Suppressor macrophage treated with lipopolysaccharide for 1 hour (primary cell): ENCODE measurements around the gene RAB15.
"Not testable (repeated sequence)": the region's sequence is repeated elsewhere in the genome, so short reads cannot be mapped to it uniquely, and the experiment has no call there.

ENCODE experiments used
- DNase-seq, 3 donors: peaks; one replicate each; pipeline ENCODE4 v3.0.0-alpha.2; 2020 to 2022

RAB15 gene

DNA sequence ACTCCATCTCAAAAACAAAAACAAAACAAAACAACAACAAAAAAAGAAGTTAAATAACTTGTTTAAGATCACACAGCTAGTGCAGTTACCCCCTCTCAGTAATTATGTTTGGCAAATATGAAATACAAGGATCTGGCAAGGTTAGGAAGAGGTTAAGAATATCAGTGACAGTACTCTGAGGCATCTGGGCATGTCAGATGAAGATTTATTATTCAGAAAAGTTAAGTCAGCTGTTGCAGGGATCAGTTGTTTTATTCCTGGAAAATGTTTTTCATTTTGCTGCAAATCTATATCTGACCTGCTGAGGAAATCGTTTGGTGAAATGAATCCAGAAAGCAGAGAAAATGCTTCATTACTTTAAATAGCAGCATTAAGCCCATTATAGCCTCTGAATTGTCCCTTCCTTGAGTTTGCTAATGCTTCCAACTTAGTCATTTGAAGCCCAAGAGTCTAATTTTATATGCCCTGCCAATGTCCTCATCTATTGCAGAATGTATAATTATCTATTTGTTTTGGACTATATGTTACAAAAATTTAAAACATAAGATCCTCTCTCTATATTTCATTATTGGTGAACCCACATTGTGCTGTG, 37.7 kb downstream of the RAB15 start:
- no peak for DNase-seq

DNA sequence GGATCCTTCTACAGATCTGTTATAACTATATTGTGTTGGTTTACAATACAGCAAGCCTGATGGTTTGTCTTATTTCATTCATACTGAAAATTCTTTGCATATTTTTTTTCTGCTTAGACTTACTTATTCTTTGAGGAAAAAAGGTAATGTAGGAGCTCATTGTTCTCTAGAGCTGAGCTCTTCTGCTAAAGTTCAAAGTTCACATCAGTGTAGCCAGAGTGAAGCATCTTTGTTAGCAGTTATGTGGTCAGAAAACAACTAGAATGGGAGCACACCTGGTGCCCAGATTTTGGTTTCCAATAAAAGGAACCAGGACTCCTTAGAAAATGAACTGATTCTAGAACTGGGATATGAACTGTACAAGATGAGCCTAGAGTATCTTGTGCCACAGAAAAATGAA, 39.9 kb downstream of the RAB15 start:
- no peak for DNase-seq

DNA sequence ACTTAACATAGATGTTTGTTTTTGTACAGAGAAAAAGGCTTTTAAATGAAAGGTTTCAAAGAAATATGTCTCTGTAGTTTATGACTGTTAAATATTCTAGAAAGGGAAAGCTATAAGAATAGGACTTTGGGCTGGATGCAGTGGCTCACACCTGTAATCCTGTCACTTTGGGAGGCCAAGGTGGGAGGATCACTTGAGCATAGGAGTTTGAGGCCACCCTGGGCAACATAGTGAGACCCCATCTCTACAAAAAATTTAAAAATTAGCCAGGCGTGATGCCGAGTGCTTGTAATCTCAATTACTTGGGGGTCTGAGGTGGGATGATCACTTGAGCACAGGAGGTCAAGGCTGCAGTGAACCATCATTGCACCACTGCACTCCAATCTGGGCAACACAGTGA, 41.0 kb downstream of the RAB15 start:
- no peak for DNase-seq

DNA sequence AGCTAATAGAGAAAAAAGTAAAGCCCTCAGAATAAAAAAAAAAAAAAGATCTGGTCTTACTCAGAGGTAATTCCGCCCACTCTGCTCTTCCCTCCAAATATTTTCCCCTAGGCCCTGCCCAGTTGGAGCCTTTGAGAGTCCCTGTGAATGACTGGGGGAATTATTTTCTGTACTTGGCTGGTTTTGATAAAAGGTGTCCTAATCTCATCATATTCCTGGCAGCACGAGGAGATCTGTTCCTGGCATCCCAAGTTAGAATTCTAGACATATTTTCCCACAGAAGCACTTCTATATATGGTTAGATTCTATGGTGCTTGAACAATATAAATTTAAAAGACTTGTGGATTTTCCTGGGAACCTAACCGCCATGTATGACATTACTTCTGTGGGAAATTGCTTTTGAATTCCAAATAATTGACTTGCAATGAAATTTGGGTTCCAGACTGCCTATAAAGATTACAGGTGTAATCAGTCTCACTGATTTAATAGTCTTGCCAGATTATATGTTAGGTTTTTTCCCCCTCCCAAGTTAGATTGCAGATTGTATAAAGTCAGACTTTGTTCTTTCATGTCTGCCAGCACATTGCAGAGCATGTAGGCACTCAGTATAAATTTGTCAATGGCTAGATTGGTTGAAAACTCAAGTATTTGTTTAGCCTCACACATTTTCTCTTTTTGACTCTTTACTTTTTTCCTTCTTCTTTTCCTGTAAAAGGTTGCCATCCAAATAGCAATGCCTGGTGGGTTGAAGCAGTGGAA, 41.9 kb downstream of the RAB15 start:
- DNase-seq, result no peak

DNA sequence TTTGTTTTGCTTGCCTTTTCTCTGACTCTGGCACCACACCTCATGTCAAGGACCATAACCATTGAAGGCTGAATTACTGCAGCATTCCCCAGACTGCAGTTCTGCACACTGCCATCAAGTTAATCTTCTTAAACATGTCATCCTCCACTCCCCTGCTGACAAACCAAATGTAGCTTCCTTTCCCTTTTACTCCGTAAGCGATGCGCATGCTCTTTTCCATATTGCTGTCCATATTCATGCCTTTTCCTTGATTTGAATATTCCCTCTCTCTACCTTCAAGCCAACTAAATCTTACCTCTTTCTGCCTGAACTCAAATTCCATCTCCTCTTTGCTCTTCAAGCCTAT, 43.1 kb downstream of the RAB15 start:
- no peak for DNase-seq

DNA sequence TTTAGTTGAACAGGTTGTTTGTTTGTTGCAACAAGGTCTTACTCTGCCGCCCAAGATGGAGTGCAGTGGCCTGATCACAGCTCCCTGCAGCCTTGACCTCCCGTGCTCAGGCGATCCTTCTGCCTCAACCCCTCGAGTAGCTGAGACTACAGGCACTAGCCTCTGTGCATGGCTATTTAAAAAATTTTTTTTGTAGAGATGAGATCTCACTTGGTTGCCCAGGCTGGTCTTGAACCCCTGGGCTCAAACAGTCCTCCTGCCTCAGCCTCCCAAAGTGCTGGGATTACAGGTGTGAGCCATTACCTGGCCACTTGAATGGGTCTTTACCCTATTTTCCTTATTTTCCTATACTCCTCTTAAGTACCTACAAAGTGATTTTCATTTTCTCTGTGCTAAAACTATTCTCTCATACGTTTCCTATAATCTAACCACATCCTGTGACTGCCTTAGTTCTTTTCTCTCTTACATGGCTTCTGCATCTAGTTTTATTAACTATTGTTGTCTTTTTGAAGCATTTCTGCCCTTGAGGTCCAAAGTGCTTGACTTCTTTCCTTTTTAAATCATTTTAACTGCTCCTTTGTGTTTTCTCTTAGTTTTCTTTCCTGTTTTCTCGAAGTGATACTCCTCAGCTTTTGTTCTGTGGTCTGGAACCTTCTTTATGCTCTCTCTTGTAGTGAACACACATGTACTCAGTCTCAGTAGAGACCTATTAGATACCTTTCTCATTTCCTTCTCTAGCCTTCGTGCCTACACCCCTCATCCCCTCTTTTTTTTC, 43.7 kb downstream of the RAB15 start:
- DNase-seq, result no peak

DNA sequence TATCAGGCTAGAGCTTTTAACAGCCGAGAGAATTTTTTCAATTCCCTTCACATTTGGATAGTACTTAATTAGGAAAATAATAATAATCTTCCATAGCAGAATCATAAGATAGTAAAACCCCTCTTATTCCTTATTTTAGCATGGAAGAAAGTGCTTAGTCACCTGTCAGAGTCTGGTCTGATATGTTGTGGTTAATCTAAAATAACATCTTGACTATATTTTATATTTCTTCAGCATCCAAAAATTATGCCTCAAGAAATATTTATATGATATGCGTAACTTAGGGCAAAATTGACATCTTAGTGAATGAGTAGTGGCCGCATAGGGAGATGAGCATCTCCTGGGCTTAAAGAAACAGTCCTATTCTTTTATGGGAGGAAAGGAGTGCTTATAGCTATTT, 45.1 kb downstream of the RAB15 start:
- no peak for DNase-seq

DNA sequence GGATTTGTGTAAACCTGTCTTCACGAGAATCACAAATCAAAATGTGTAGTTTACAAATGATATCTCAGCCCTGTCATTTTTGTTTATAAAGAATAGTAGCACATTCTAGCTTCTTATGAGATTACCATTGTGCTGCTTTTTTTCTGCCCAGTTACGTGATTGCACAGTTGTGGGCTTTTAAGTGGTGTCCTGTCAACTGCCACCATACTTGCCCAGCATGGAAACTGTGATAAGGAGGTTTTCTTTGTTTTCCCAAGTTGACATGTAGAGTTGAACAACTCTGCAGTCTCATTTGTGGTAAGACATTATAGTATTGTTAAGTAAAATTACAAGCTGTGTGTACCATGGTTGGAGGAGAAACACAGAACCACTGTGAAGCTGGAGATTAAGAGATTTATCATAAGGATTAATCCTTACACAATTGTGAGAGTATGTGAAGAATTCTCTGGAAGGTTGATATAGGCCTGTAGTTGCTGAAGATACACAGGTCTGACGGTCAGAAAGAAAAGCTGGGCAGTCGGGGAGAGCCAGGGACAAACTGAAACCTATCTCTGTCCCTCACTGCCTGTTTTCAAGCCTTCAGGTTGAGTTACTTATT, 45.6 kb downstream of the RAB15 start:
- DNase-seq, result no peak

DNA sequence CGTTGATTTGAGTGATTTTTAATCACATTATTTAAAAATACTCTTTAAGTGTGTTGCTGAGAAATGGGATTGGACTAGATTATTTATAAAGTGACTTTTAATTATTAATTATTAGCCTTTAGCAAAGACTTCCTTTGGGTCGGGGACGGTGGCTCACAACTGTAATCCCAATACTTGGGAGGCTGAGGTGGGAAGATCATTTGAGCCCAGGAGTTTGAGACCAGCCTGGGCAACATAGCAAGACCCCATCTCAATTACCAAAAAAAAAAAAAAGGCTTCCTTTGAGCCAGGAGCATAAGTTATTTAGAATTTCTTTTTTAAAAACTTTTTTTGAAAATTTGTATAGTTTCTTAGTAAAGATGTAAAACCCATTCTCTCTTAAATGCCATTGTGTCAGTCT, 49.1 kb downstream of the RAB15 start:
- DNase-seq, result no peak

DNA sequence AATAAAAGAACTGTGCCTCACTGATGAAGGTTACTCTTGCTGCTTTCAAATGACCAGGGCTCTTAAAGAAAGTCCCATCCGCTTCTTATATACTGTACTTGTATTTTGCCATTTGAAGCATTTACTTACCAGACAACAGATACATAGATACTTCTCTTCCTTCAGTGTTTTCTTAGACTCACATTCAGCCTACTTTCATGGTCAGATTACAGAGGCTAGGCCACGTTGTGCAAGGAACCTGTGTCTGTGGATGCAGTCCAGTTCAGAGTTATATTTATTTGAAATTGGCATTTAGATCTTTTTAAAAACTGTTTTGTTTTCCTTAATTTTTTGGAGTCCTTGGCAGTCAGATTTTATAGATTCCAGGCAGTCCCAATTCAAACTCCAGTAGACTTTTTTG, 51.7 kb downstream of the RAB15 start:
- no peak for DNase-seq

DNA sequence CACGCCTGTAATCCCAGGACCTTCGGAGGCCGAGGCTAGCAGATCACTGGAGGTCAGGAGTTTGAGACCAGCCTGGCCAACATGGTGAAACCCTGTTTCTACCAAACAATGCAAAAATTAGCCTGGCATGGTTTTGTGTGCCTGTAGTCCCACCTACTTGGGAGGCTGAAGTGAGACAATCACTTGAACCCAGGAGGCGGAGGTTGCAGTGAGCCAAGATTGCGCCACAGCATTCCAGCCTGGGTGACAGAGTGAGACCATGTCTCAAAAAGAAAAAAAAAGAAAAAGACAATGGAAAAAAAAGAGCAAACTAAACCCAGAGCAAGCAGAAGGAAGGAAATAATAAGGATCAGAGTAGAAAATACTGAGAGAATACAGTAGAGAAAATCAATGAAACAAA, 52.5 kb downstream of the RAB15 start:
- DNase-seq, result no peak

DNA sequence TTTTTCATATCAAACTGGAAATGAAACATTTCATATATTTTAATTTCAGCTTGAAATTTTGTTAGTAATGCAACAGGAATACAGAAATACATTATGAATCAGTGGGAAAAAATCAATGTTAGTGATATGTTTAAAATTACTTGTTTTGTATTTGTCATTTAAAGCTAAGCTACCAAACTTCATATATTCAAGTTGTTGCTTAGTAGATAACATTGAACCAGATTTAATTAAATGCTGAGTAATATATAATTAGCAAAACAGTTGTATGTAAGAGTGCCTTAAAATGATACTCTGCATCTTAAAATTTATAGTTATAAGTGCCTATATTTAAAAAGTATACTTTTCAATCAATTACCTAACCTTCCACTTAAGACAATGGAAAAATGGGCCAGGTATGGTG, 52.9 kb downstream of the RAB15 start:
- no peak for DNase-seq

DNA sequence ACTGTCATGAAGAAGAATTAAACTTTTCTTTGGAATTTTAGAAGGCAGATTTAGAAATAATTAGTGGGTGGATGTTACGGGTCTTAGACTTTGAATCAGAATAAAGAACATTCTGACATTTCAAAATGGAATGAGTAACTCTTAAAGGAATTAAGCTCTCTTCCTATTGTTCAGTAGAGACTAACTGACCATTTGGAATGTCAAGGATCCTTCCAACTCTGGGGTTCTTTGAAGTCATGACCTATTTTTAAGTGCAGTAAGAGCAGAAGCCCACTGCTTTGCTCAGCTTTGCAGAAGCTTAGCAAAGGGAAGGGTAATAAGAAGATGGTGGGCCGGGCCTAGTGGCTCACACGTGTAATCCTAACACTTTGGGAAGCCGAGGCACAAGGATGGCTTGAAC, 53.9 kb downstream of the RAB15 start:
- no peak for DNase-seq

DNA sequence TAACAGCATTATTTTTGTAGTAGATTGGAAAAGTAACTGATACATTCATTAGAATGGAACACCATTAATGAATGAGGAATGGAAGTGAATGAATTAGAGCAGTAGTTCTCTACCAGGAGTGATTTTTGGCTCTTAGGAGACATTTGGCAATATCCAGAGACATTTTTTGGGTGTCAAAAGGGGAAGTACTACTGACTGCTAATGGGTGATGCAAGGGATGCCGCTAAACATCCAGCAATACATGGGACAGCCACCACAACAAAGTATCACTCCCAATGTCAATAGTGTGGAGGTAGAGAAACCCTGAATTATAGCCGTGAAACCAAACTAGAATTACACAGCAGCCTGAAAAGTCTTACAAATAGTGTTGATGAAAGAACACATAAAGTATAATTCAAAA, 56.3 kb downstream of the RAB15 start:
- DNase-seq, result peak; percentile 56 to 72 (median 64)

DNA sequence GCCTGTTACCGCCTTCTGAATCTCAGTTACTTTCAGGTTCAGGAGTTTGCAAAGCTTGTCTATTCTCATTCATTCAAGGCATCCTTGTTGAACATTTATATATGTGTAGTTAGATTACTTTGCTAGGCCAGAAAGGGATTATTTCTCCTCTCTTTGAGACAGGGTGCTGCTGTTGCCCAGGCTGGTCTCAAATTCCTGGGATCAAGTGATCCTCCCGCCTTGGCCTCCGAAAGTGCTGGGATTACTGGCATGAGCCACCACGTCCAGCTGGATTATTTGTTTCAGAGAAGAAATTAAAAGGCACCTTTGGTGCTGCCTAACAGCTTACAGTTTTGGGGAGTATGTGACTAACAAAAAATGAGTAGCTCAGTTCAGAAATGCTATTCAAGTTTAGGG, 57.1 kb downstream of the RAB15 start:
- DNase-seq, result no peak

DNA sequence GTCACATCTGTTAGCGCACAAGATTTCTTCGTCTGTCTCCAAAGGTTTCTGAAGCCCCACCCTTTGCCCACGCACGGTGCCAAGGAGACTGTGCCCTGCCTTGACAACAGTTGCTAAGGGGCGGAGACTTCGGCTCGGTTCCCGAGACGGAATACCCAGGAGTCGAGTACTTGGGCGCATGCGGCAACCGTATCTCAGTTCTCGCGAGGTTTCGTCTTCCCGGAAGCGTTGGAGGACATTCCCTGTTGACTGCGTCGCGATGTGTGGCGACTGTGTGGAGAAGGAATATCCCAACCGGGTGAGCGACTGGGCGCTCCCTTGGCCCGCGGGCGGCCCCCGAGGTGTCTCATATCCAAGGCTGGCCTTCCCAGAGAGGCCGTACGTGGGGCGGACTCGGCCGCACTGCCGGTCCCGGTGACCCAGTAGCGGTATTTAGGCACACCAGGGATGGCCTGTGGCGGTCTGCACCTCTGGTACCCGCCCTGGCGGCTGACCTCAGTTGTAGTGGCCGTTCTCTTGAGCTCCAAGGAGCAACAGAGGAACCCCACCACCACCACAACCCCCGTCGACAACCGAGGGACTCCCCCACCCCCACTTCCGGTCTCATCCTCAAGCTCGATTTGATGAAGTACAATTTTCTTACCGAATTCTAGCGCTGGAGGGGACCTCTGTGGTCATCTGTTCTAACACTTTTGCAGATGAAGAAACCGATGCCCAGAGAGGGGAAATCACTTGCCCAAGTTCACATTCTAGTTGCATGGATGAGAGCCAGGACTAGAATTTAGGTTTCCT, 57.7 kb downstream of the RAB15 start, which contains the start of gene CHURC1:
Gene CHURC1, plus strand, starts transcription at position 219 of the 792 bp plus-strand sequence. Its CDS starts 41 bp downstream, at position 260.
- peak; percentile 99 to 100 (median 100) for DNase-seq

DNA sequence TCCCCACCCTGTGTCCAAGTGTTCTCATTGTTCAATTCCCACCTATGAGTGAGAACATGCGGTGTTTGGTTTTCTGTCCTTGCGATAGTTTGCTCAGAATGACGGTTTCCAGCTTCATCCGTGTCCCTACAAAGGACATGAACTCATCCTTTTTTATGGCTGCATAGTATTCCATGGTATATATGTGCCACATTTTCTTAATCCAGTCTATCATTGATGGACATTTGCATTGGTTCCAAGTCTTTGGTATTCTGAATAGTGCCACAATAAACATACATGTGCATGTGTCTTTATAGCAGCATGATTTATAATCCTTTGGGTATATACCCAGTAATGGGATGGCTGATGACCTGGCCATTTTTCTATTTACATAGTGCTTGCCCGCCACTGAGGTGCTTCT, 58.7 kb downstream of the RAB15 start:
- not testable (repeated sequence) for DNase-seq

DNA sequence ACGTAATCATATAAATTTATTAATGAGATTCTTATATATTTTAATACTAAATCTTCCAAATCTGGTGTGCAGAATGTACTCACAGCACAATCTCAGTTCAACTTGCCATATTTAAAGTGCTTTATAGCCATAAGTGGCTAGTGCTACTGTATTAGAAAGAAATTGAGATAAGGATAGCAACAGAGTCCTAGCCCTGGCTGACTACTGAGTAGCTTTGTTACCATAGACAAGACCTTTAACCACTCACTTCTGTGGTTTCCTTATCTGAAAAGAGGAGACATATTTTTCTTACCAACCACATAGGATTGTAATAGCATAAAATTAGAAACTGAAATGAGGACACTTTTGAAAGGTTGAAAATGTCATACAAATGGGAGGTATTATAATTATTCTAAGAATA, 59.9 kb downstream of the RAB15 start:
- no peak for DNase-seq

DNA sequence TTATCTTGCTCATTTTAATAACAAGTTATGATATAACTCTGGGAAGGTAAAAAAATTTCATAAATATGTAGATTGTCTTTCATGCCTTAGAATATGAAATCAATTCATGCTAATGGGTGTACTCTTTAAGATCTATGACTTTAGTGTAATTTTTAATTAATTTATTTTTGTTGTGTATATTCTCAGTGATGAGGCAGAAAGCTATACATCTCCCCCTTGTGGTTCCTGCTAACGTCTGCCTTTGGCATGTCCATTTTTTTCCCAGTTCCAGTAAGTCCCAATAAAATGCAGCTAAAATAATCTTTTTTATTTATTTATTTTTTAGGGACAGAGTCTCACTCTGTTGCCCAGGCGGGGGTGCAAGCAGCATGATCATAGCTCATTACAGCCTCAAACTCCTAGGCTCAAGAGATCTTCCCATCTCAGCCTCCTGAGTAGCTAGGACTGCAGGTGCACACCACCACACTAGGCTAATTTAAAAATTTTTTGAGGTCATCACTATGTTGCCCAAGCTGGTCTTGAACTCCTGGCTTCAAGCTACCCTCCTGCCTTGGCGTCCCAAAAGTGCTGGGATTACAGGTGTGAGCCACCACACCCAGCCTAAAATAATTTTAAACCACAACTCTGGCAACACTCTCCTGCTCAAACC, 61.2 kb downstream of the RAB15 start:
- DNase-seq, result peak; percentile 35

DNA sequence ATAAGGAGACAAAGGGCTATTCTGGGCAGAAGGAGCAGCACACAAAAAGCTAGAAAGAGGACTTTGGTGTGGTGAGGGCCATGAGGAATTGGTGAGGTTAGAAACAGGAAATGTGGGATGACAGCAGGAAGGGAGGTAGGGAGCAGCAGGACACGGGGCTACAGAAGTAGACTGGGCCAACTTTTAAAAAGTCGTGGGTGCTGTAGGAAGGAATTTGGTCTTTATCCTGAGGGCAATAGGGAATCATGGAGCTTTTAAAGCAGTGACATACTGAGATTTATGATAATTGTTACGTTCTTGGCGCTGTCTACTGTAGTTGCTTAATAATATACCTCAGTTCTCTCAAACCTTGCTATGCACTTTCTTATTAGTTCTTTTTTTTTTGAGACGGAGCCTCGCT, 66.1 kb downstream of the RAB15 start:
- DNase-seq, result no peak

DNA sequence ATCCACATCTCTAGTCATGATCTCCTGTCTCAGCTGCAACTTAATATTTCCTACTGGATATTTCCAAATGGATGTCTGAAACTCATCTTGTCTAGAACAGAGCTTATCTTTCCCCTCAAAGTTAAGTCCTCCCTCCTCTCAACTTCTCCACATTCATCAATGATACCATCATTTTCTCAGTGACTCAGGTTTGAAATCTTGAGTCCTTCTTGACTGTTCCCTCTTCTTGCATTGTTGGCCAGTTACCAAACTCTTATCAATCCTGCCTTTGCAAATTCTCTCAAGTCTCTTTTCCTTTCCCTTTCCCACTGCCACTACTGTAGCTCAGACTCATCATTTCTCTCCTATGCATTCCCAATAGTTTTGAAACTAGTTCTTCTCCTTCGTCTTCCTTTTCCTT, 72.2 kb downstream of the RAB15 start:
- no peak for DNase-seq
